ENCODE measurements around the gene SKIL.

- no peak for TF ChIP-seq POLR2AphosphoS5 (IDR thresholded peaks at IDR 0.05)
- TF ChIP-seq, protein P1, sequence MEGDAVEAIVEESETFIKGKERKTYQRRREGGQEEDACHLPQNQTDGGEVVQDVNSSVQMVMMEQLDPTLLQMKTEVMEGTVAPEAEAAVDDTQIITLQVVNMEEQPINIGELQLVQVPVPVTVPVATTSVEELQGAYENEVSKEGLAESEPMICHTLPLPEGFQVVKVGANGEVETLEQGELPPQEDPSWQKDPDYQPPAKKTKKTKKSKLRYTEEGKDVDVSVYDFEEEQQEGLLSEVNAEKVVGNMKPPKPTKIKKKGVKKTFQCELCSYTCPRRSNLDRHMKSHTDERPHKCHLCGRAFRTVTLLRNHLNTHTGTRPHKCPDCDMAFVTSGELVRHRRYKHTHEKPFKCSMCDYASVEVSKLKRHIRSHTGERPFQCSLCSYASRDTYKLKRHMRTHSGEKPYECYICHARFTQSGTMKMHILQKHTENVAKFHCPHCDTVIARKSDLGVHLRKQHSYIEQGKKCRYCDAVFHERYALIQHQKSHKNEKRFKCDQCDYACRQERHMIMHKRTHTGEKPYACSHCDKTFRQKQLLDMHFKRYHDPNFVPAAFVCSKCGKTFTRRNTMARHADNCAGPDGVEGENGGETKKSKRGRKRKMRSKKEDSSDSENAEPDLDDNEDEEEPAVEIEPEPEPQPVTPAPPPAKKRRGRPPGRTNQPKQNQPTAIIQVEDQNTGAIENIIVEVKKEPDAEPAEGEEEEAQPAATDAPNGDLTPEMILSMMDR (IDR thresholded peaks at IDR 0.05 in 8 of 11, conservative IDR thresholded peaks at IDR 0.05 in 3 of 11), result no peak
Observed at GRCh38 chr3:170344971-170345370, 12.5 kb upstream of the SKIL start.
